RWPE2 (cell line): ENCODE measurements around the gene HPN.
"Not testable (repeated sequence)": the region's sequence is repeated elsewhere in the genome, so short reads cannot be mapped to it uniquely, and the experiment has no call there.

Source experiments
- ATAC-seq: fragments of 200-7000 bp; cut with Tn5 transposase; 3 replicates; pipeline ENCODE4 v1.9.1; 2021; ENCODE audit warnings: low read depth
- DNase-seq: peaks from one replicate; pipeline ENCODE4 v3.0.0-alpha.2; 2020; ENCODE audit warnings: low spot score
- H3K27ac ChIP-seq: fragments of 450-650 bp; 2 replicates; pipeline ENCODE4 v1.5.1; 2017; ENCODE audit warnings: mild to moderate bottlenecking; ENCODE audit not compliant: poor library complexity, severe bottlenecking
- H3K27me3 ChIP-seq: fragments of 250-450 bp; sonication (Bioruptor Pico); 2 replicates; pipeline ENCODE4 v1.5.1; 2021; ENCODE audit warnings: mild to moderate bottlenecking, moderate library complexity; ENCODE audit not compliant: insufficient read depth, poor library complexity, severe bottlenecking
- H3K36me3 ChIP-seq: fragments of 250-450 bp; sonication (Bioruptor Pico); 2 replicates; pipeline ENCODE4 v1.5.1; 2020; ENCODE audit warnings: low read depth, mild to moderate bottlenecking, moderate library complexity
- H3K4me1 ChIP-seq: fragments of 250-450 bp; sonication (Bioruptor Pico); 2 replicates; pipeline ENCODE4 v1.5.1; 2021; ENCODE audit warnings: mild to moderate bottlenecking, moderate library complexity; ENCODE audit not compliant: insufficient read depth, poor library complexity, severe bottlenecking
- H3K4me3 ChIP-seq: fragments of 250-450 bp; sonication (Bioruptor Pico); 2 replicates; pipeline ENCODE4 v1.5.1; 2021; ENCODE audit warnings: mild to moderate bottlenecking, moderate library complexity; ENCODE audit not compliant: severe bottlenecking
- H3K9me3 ChIP-seq: fragments of 250-450 bp; sonication (Bioruptor Pico); 2 replicates; pipeline ENCODE4 v1.5.1; 2021; ENCODE audit warnings: mild to moderate bottlenecking, moderate library complexity; ENCODE audit not compliant: severe bottlenecking
- CTCF ChIP-seq: fragments of 450-650 bp; IDR thresholded peaks from one replicate; pipeline ENCODE4 v1.5.1; 2017; ENCODE audit warnings: mild to moderate bottlenecking, moderate library complexity; ENCODE audit not compliant: poor library complexity, severe bottlenecking

The HPN gene

DNA sequence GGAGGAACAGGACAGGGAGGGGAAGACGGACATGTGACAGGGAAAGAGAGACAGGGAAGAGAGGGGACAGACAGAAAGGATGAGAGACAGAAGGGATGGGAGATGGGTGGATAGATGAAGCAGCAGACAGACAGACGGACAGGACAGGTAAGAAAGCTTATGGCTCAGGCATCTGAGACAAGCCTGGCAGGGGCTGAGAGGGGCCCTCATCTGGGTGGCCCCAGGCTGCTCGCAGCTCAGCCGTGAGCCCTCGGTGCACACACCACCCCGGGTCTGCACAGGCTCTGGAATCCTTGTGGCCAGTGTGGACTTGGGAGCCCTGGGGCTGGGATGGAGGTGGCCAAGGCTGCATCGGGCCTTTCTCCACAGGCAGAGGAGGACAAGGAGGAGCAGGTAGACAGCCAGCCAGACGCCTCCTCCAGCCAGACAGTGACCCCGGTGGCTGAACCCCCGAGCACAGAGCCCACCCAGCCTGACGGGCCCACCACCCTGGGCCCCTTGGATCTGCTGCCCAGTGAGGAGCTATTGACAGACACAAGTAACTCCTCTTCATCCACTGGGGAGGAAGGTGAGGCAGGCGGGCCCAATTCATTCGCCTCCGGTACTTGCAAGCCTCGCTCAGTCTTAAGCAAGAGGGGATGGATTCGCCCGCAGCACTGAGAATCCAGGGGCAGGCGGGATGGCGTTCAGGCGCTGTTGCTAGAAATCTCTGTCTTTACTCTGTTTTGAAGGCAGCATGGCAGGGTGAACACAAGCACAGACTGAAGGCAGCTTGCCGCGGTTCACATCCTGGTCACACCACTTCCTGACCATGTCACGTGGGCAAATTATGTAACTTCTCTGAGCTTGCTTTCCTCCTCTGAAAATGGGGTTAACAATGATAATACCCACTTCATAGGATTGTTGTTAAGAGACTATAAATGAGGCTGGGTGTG, 27.4 kb upstream of the HPN start:
- Histone ChIP-seq H3K36me3 (peaks cover 79% of the 10 kb centered on the region), H3K4me1 (no peaks in the 10 kb centered on the region), H3K27ac (no peak overlapping the region), H3K27me3 (no peaks in the 10 kb centered on the region), H3K9me3 (no peaks in the 10 kb centered on the region), H3K4me3 (no peak overlapping the region)
- DNase-seq, result no peak
- TF ChIP-seq CTCF, result no peak
- no peak for ATAC-seq

- H3K9me3 ChIP-seq, H3K4me1 ChIP-seq, DNase-seq, H3K27ac ChIP-seq, H3K4me3 ChIP-seq, H3K27me3 ChIP-seq, ATAC-seq: not testable (repeated sequence)
- peaks cover 79% of the 10 kb centered on the region for H3K36me3 ChIP-seq
These were observed 26.7 kb upstream of the HPN start for GRCh38 chr19:35014774-35015173.

DNA sequence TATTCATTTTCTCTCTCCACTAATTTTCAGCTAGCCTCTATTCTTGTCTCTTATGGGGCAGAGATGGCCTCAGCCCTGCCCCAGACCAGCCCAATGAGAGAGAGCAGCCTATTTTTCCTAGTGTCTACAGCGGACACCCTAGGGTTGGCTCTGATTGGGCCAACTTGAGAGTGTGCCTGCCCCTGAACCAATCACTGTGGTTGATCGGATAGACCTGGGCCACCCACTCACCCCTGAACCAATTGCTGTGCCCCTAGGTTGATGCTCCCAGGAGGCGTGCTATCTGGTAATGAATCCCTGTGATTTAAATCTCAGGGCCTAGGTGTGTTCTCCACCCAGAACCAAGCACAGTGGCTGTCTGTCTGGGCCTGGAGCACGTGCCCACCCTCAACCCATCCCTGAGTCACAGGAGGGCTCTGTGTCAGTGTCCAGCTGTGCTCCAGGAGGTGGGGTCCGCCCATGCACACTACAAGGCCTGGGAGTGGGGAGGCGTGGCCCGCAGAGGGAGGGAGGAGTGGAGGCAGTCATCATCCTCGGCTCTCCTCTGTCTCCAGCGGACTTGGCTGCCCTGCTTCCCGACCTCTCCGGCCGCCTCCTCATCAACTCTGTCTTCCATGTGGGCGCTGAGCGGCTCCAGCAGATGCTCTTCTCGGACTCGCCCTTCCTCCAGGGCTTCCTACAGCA, 26.1 kb upstream of the HPN start:
- Histone ChIP-seq H3K27me3 (no peaks in the 10 kb centered on the region), H3K27ac (no peak overlapping the region), H3K4me3 (no peak overlapping the region), H3K36me3 (peaks cover 77% of the 10 kb centered on the region), H3K4me1 (no peaks in the 10 kb centered on the region), H3K9me3 (no peaks in the 10 kb centered on the region)
- TF ChIP-seq CTCF, result no peak
- no peak for DNase-seq
- ATAC-seq, result no peak

- Histone ChIP-seq H3K36me3 (peaks cover 79% of the 10 kb centered on the region), H3K9me3 (no peaks in the 10 kb centered on the region), H3K4me3 (no peak overlapping the region), H3K27ac (no peak overlapping the region), H3K27me3 (no peaks in the 10 kb centered on the region), H3K4me1 (no peaks in the 10 kb centered on the region)
- DNase-seq (no peak), ATAC-seq (no peak)
- TF ChIP-seq CTCF, result no peak
These were observed 25.6 kb upstream of the HPN start for GRCh38 chr19:35015954-35016351.

DNA sequence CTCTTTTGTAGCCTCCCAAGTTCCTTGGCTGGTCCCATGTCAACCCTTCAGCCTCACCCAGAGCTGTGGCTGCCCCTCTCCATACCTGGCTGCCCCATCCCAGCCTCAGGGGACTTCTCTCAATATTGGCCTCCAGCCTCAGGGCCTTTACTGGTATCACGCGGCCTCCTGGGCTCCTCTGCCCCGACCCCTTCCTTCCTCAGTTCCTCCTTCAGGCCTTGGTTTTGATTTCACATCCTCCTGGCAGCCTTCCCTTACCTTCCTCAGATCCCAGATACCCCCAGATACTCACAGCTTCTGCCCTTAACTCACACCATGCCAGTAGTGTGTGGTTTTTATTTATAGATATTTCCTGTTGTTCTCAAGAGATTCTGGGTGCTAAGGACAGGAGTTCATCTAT, 24.0 kb upstream of the HPN start:
- DNase-seq, result no peak
- no peak for TF ChIP-seq CTCF
- Histone ChIP-seq H3K27ac (no peak overlapping the region), H3K9me3 (no peaks in the 10 kb centered on the region), H3K4me1 (no peaks in the 10 kb centered on the region), H3K4me3 (no peak overlapping the region), H3K27me3 (no peaks in the 10 kb centered on the region), H3K36me3 (peaks cover 67% of the 10 kb centered on the region)
- ATAC-seq, result no peak
